ENCODE results near the gene DSP. TPM values are rescaled to one million over a fixed set of nuclear protein-coding genes. Genes with fewer than 3 reads are reported as not detected.

Gene DSP
- total RNA-seq, 1 experiment from 2014 or later, result 76.1 TPM

GRCh38 chr6:7522873-7523272 is 18.6 kb upstream of the DSP start:
- TF ChIP-seq ZNF219 (CRISPR knock-in tag; IDR thresholded peaks at IDR 0.05; ENCODE audit: borderline replicate concordance) (no peak), SP1 (CRISPR knock-in tag; conservative IDR thresholded peaks at IDR 0.05) (no peak), NFATC4 (CRISPR knock-in tag; IDR thresholded peaks at IDR 0.05) (no peak), STAT6 (CRISPR knock-in tag; conservative IDR thresholded peaks at IDR 0.05; ENCODE audit: low read depth) (no peak), ZMAT4 (CRISPR knock-in tag; IDR thresholded peaks at IDR 0.05) (no peak), AFF4 (CRISPR knock-in tag; IDR thresholded peaks at IDR 0.05; ENCODE audit: borderline replicate concordance) (no peak), PREB (CRISPR knock-in tag; IDR thresholded peaks at IDR 0.05; ENCODE audit: borderline replicate concordance) (no peak), GTF2I (CRISPR knock-in tag; conservative IDR thresholded peaks at IDR 0.05) (no peak), MAX (CRISPR knock-in tag; IDR thresholded peaks at IDR 0.05) (no peak), ZNF317 (CRISPR knock-in tag; IDR thresholded peaks at IDR 0.05; ENCODE audit: borderline replicate concordance, low read depth) (no peak), E2F5 (CRISPR knock-in tag; IDR thresholded peaks at IDR 0.05) (no peak), ZNF425 (CRISPR knock-in tag; conservative IDR thresholded peaks at IDR 0.05) (no peak), ATF3 (CRISPR knock-in tag; conservative IDR thresholded peaks at IDR 0.05) (no peak), ZNF512 (CRISPR knock-in tag; IDR thresholded peaks at IDR 0.05; ENCODE audit: borderline replicate concordance) (no peak)
- DNase-seq (ENCODE audit: low spot score), result no peak
- Mint-ChIP-seq H3K36me3 (no peaks in the 10 kb centered on the region), H3K4me1 (peaks cover 24% of the 10 kb centered on the region), H3K27me3 (ENCODE audit: low read depth) (no peaks in the 10 kb centered on the region), H3K27ac (no peak overlapping the region), H3K9me3 (no peaks in the 10 kb centered on the region), H3K4me3 (no peak overlapping the region)
- ChIA-PET POLR2A (no interaction called here), CTCF (no interaction called here)
- ATAC-seq, result no peak
